WTC11 (cell line): Measurements from ENCODE around the gene SLC1A7. TPM values are rescaled to one million over a fixed set of nuclear protein-coding genes. Genes with fewer than 3 reads are reported as not detected.
A peak's percentile ranks its signal among the peaks of the same experiment; 100 is the strongest.

Experiments
- ATAC-seq: fragments of 200-7000 bp; cut with Tn5 transposase; 2 replicates; pipeline ENCODE4 v1.10.0; 2021; ENCODE audit warnings: mild to moderate bottlenecking, moderate library complexity
- CTCF ChIA-PET: fragments of 300-600 bp; sonication (Branson Sonifier 250); formaldehyde crosslinking; loops from one replicate; lab custom pipeline; 2021; ENCODE audit warnings: antibody characterized with exemption; lab: Charles Lee
- POLR2A ChIA-PET: fragments of 350-600 bp; sonication (Branson Sonifier 250); formaldehyde crosslinking; loops from one replicate; lab custom pipeline; 2021; ENCODE audit warnings: antibody characterized with exemption; lab: Charles Lee
- DNase-seq: peaks from one replicate; pipeline ENCODE4 v3.0.0; 2021; ENCODE audit warnings: low spot score
- H3K27ac Mint-ChIP-seq: 2 replicates; pipeline ENCODE4 v1.8.0; 2021; ENCODE audit warnings: mixed read lengths
- H3K27me3 Mint-ChIP-seq: 2 replicates; pipeline ENCODE4 v1.8.0; 2021; ENCODE audit warnings: low read depth, mild to moderate bottlenecking, moderate library complexity, mixed read lengths
- H3K36me3 Mint-ChIP-seq: 2 replicates; pipeline ENCODE4 v1.8.0; 2021; ENCODE audit warnings: mixed read lengths
- H3K4me1 Mint-ChIP-seq: 2 replicates; pipeline ENCODE4 v1.8.0; 2022; ENCODE audit warnings: mixed read lengths
- H3K4me3 Mint-ChIP-seq: 2 replicates; pipeline ENCODE4 v1.8.0; 2021; ENCODE audit warnings: mild to moderate bottlenecking, moderate library complexity, mixed read lengths
- H3K9me3 Mint-ChIP-seq: 2 replicates; pipeline ENCODE4 v1.8.0; 2021; ENCODE audit warnings: mixed read lengths
- ETV6 ChIP-seq: sonication (generic); formaldehyde crosslinking; IDR thresholded peaks from 2 replicates; pipeline ENCODE4 v1.8.1; 2022; ENCODE audit warnings: mild to moderate bottlenecking, missing genetic modification reagents
- GABPB1 ChIP-seq: sonication (generic); formaldehyde crosslinking; IDR thresholded peaks from 2 replicates; pipeline ENCODE4 v1.8.1; 2023; ENCODE audit warnings: mild to moderate bottlenecking, missing genetic modification reagents
- GRHL2 ChIP-seq: fragments of 250-450 bp; sonication (Bioruptor Pico); IDR thresholded peaks from 2 replicates; pipeline ENCODE4 v1.8.0; 2022; ENCODE audit warnings: mild to moderate bottlenecking, moderate library complexity; ENCODE audit not compliant: insufficient replicate concordance, severe bottlenecking
- JUN ChIP-seq: sonication (generic); formaldehyde crosslinking; IDR thresholded peaks from 2 replicates; pipeline ENCODE4 v1.8.0; 2023; ENCODE audit warnings: mild to moderate bottlenecking, missing genetic modification reagents
- NR3C1 ChIP-seq: sonication (generic); formaldehyde crosslinking; conservative IDR thresholded peaks from 2 replicates; pipeline ENCODE4 v1.8.1; 2023; ENCODE audit warnings: low read depth, mild to moderate bottlenecking, missing genetic modification reagents
- RORB ChIP-seq: fragments of 250-450 bp; sonication (Bioruptor Pico); IDR thresholded peaks from 2 replicates; pipeline ENCODE4 v1.9.0; 2021; ENCODE audit warnings: mild to moderate bottlenecking
- SMAD3 ChIP-seq: sonication (generic); formaldehyde crosslinking; IDR thresholded peaks from 2 replicates; pipeline ENCODE4 v1.8.0; 2022; ENCODE audit warnings: missing genetic modification reagents, mild to moderate bottlenecking, borderline replicate concordance
- SP1 ChIP-seq: sonication (generic); formaldehyde crosslinking; conservative IDR thresholded peaks from 2 replicates; pipeline ENCODE4 v1.8.1; 2022; ENCODE audit warnings: missing genetic modification reagents
- total RNA-seq: library from RNA; stranded (reverse); gene quantifications from 3 replicates; pipeline ENCODE4 v1.2.3, GENCODE V29; 2021
- TF ChIP-seq, protein P1 (sequence below): sonication (generic); formaldehyde crosslinking; IDR thresholded peaks from 2 replicates; pipeline ENCODE4 v1.8.1; 2023; ENCODE audit warnings: mild to moderate bottlenecking, missing genetic modification reagents, borderline replicate concordance
- TF ChIP-seq, protein P2 (sequence below): fragments of 200-600 bp; IDR thresholded peaks from 2 replicates; pipeline ENCODE4 v1.8.0; 2022; ENCODE audit warnings: antibody characterized with exemption
- TF ChIP-seq, protein P3 (sequence below): fragments of 250-450 bp; sonication (Bioruptor Pico); IDR thresholded peaks from 2 replicates; pipeline ENCODE4 v1.9.0; 2021; ENCODE audit warnings: moderate library complexity, mild to moderate bottlenecking, inconsistent platforms, borderline replicate concordance
- TF ChIP-seq, protein P4 (sequence below): sonication (generic); formaldehyde crosslinking; IDR thresholded peaks from 2 replicates; pipeline ENCODE4 v1.8.0; 2023; ENCODE audit warnings: mild to moderate bottlenecking, missing genetic modification reagents

The SLC1A7 gene
- total RNA-seq, 1 experiment from 2014 or later = not detected

DNA sequence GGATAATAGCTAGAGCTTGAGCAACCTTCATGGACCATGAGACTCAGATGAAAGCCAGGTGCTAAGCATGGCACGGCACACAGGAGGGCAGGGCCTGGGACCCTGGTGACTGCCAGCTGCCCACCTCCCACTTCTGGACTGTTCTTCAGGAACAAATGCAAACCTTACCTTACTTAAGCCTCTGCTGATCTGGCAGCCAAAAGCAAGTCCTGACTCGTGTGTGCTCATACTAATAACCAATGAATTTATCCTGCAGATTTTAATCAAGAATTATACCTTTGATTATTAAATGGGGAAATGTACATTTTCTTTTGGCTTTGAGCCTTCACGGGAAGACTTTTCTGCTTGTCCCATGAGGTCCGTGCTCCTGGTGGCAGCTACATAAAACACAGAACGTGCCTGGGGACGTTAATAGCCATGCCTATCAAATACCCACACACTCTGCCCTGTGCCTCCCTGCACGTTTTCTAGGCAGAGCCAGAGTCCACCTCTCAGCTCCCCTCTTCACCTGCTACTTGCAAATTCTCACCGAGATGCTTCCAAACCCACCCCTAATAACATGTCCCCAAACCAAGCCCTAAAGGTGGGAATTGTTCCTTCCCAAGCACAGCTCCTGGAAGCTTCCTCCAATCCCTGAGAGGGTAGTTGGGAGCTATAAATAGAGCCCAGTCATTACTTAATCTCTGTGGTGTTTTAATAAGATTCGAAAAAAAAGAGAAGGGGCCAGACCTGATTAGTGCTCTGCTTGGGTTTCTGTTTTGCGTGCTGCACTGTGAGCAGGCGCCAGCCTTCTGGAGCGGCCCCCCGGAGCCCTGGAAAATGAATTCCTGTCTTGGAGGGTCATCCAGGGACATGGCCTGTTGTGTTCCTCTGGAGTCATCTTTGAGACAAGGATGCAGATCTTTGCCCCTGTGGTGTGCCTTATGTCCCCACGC lies 33.5 kb downstream of the SLC1A7 start (continued):
- TF ChIP-seq, protein P1, sequence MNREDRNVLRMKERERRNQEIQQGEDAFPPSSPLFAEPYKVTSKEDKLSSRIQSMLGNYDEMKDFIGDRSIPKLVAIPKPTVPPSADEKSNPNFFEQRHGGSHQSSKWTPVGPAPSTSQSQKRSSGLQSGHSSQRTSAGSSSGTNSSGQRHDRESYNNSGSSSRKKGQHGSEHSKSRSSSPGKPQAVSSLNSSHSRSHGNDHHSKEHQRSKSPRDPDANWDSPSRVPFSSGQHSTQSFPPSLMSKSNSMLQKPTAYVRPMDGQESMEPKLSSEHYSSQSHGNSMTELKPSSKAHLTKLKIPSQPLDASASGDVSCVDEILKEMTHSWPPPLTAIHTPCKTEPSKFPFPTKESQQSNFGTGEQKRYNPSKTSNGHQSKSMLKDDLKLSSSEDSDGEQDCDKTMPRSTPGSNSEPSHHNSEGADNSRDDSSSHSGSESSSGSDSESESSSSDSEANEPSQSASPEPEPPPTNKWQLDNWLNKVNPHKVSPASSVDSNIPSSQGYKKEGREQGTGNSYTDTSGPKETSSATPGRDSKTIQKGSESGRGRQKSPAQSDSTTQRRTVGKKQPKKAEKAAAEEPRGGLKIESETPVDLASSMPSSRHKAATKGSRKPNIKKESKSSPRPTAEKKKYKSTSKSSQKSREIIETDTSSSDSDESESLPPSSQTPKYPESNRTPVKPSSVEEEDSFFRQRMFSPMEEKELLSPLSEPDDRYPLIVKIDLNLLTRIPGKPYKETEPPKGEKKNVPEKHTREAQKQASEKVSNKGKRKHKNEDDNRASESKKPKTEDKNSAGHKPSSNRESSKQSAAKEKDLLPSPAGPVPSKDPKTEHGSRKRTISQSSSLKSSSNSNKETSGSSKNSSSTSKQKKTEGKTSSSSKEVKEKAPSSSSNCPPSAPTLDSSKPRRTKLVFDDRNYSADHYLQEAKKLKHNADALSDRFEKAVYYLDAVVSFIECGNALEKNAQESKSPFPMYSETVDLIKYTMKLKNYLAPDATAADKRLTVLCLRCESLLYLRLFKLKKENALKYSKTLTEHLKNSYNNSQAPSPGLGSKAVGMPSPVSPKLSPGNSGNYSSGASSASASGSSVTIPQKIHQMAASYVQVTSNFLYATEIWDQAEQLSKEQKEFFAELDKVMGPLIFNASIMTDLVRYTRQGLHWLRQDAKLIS (CRISPR knock-in tag) = no peak
- TF ChIP-seq, protein P2, sequence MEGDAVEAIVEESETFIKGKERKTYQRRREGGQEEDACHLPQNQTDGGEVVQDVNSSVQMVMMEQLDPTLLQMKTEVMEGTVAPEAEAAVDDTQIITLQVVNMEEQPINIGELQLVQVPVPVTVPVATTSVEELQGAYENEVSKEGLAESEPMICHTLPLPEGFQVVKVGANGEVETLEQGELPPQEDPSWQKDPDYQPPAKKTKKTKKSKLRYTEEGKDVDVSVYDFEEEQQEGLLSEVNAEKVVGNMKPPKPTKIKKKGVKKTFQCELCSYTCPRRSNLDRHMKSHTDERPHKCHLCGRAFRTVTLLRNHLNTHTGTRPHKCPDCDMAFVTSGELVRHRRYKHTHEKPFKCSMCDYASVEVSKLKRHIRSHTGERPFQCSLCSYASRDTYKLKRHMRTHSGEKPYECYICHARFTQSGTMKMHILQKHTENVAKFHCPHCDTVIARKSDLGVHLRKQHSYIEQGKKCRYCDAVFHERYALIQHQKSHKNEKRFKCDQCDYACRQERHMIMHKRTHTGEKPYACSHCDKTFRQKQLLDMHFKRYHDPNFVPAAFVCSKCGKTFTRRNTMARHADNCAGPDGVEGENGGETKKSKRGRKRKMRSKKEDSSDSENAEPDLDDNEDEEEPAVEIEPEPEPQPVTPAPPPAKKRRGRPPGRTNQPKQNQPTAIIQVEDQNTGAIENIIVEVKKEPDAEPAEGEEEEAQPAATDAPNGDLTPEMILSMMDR = no peak
- TF ChIP-seq RORB = no peak
- no peak for TF ChIP-seq SMAD3 (CRISPR knock-in tag)
- TF ChIP-seq JUN = no peak

DNA sequence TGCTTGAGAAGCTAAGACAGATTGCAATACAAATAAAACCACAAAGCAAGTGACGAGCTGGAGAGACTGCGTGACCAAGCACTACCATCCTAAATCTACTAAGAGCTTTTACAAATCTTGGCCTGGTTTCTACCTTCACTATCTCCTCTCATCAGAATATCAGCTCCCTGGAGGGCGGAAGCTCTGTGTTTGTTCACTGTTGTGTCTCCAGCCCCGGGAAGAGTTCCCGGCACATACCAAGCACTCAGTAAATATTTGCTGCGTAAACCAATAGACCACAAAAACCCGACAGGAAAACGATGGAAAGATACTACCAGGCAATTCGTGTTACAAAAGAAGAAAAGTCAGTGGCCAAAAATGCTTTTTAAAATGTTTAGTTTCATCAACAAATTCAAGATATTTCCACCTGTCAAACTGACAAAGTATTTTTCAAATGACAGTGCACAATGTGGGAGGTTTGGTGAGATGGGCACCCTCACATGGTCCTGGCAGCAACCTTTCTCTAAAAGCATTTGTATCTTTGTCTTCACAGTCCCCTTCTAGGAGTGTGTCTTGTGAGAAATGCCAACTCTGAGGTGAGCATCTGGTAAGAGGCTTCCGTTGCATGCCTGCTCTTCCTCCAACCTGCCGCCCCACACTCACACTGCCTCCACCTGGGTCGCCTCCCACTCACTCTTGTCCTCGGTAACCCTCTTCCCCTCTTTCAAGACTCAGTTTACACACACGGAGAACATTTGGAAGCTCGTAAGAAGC lies 34.7 kb downstream of the SLC1A7 start:
- no peak for TF ChIP-seq ETV6 (CRISPR knock-in tag)
- TF ChIP-seq JUN = no peak
- no peak for TF ChIP-seq GRHL2 (CRISPR knock-in tag)
- TF ChIP-seq NR3C1 (CRISPR knock-in tag) = no peak
- peak; percentile 70 for TF ChIP-seq GABPB1 (CRISPR knock-in tag)
- TF ChIP-seq, protein P3, sequence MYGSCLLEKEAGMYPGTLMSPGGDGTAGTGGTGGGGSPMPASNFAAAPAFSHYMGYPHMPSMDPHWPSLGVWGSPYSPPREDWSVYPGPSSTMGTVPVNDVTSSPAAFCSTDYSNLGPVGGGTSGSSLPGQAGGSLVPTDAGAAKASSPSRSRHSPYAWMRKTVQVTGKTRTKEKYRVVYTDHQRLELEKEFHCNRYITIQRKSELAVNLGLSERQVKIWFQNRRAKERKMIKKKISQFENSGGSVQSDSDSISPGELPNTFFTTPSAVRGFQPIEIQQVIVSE = no peak
- TF ChIP-seq SP1 (CRISPR knock-in tag) = no peak
- TF ChIP-seq, protein P4, sequence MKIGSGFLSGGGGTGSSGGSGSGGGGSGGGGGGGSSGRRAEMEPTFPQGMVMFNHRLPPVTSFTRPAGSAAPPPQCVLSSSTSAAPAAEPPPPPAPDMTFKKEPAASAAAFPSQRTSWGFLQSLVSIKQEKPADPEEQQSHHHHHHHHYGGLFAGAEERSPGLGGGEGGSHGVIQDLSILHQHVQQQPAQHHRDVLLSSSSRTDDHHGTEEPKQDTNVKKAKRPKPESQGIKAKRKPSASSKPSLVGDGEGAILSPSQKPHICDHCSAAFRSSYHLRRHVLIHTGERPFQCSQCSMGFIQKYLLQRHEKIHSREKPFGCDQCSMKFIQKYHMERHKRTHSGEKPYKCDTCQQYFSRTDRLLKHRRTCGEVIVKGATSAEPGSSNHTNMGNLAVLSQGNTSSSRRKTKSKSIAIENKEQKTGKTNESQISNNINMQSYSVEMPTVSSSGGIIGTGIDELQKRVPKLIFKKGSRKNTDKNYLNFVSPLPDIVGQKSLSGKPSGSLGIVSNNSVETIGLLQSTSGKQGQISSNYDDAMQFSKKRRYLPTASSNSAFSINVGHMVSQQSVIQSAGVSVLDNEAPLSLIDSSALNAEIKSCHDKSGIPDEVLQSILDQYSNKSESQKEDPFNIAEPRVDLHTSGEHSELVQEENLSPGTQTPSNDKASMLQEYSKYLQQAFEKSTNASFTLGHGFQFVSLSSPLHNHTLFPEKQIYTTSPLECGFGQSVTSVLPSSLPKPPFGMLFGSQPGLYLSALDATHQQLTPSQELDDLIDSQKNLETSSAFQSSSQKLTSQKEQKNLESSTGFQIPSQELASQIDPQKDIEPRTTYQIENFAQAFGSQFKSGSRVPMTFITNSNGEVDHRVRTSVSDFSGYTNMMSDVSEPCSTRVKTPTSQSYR (CRISPR knock-in tag) = no peak
- DNase-seq (no peak), ATAC-seq (no peak)
- Mint-ChIP-seq H3K27ac (no peak overlapping the region), H3K36me3 (no peaks in the 10 kb centered on the region), H3K27me3 (no peaks in the 10 kb centered on the region; the same call in 1 of the 2 replicates), H3K4me1 (peaks cover 28% of the 10 kb centered on the region), H3K4me3 (no peak overlapping the region), H3K9me3 (peaks cover 9% of the 10 kb centered on the region)
- CTCF ChIA-PET = interaction anchor here (0.6 kb wide), 1 partner anchor 475 kb away, joined by 3 read pairs; the partner anchor contains the start of gene SHISAL2A
- POLR2A ChIA-PET = no interaction called here
